GM21360 (cell line): Measurements from ENCODE around the gene PPP3CA.

ENCODE experiments used
- ATAC-seq: cut with Tn5 transposase; IDR thresholded peaks from one replicate; pipeline ENCODE4 v1.9.1; 2021; ENCODE audit warnings: mild to moderate bottlenecking, moderate library complexity; ENCODE audit not compliant: unreplicated experiment

PPP3CA gene

DNA sequence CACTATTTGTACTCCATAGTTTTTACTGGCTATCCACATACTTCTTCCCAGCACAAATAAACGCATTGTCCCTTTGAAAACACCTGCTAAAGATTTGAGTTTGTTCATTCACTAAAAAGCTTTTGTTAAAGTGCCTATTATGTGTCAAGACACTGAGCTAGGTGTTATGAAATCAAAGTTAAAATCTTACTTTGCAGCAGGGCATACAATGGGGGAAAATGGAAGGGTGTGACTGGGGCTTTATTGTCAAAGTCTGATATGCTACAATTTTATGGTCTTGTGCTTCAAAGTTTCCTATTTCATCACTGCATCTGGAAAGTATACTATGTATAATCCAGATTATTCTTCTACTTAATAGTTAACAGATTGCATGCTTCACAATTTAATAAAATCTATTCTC is 128.4 kb downstream of the PPP3CA start:
- ATAC-seq, result no peak

DNA sequence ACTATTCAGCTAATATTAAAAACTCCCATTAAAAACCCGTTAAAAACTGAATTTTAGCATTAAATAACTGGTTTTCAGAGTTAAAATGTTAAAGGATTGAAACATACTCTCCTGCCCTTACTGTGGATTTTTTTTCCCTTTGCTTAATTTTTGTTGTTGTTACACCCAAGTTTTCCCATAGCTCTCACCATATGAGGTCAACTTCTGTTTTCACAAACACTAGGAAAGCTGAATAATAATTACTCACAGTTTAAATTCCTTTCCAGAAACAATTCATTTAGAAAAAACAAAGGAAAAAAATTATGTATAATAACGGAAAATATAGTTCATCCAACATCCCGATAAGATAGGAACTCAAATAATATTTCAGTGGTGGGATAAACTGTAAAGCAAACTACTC is 129.0 kb downstream of the PPP3CA start:
- no peak for ATAC-seq

DNA sequence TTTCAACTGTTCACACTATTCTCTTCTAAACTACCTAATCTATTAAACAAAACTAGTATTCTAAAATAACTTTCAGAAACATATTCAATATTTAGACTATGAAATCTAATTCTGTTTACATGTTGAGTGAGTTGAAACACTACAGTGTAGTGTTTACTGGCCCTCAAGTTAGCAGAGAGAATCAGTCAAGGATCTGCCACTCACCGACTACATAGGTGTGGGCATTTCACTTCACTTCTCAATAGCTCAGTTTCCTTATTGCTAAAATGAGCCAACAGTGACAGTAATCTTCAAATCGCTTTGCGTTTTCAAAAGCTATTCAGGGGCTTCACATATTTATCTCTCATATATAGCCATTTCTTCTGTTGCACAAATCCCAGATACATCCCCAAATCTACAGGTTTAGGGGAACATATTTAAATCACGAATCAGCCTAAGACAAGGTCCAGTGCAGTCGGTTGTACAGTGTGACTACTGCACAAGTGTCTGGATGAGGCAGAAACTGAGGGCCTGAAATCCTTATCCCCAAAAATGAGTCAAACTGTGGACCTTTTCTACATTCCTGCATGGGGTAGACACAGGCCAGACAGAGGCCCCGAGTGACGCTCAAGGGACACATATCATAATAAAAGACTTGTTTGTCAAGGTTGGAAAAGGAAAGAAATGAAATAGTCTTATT is 129.8 kb downstream of the PPP3CA start:
- ATAC-seq, result no peak

DNA sequence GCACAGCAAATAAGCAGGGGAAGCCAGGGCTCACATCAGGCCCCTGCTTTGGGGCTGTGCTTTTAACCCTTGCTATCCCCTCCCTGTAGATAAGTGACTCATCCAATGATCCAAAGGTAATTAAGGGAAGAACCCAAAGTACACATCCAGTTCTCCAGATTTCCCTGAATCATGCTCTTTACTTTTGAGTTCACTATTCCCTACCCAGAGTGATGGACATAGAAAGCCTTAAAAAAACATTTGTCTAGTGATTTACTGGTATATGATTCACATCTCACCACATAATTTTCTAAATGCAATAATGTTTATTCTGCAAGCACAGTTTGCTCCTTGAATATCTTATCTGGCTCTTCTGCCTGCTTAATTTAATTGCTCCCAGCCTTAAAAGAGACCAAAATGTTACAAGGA is 136.2 kb downstream of the PPP3CA start:
- ATAC-seq, result no peak

DNA sequence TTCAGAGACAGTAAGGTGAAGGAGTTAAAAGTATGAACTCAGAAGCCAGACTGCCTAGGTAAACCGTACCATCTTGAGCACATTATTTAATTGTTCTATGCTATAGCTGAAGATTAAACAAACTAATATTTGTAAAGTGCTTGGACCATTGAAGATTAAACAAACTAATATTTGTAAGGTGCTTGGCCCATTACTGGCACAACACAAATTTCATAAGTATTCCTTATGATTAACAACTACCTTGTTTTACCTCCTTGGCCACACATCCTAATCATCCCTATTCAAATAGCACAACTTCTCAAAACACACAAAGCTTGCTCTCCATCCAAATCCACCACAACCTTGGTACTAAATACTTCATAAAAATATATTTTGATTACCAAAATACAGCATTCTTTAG is 137.0 kb downstream of the PPP3CA start:
- ATAC-seq, result no peak

DNA sequence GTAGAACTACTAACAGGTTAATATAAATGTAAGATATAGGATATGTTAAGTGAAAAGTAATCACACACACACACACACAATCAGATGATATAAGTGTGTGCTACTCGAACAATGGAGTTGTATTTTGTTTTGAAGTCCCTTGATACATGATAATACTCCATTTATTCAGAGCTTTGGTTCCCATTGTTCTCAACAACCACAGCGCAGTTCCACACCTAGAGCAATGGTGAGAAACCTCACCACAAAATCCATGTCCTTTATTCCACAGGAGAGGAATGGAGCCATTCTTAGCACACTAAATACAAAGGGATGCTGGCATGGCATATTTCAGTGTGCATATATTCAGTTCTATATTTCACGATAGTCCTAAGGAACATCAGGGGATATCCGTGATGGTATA is 139.2 kb downstream of the PPP3CA start:
- ATAC-seq, result no peak

DNA sequence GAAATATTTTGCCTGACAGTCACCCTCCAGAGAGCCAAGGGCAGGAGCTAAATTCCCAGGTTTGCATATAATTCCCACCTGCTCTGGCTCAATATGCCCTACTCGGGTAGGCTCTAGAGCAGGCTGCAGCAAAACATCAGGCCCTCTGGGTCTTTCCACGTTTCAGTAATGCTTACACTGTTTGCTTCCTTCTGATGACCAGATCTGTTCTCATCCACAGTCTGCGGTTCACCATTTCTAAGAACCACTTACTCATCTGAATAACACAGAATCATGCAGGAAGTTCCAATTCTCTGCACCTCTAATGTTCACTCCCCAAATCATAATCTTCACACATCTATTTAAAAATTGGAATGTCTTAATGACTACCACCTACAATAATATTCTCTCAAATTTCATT is 141.4 kb downstream of the PPP3CA start:
- no peak for ATAC-seq

DNA sequence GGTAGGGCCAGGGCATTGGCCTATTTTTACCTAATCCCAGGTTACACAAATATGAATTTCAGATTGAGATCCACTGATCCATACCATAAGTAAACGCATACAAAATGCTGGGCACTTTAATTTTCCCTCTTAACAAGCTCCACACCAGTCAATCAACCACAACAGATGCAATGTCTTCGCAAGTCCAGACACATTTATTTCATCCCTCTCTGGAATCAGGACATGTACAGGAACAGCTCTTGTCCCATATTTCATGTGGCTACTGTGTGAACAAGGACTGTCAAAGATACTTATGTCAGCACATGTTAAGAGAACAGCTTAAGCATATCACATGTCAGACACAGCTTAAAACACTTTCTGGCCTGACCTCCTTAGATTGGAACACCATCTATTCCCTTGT is 145.9 kb downstream of the PPP3CA start:
- ATAC-seq, result no peak

DNA sequence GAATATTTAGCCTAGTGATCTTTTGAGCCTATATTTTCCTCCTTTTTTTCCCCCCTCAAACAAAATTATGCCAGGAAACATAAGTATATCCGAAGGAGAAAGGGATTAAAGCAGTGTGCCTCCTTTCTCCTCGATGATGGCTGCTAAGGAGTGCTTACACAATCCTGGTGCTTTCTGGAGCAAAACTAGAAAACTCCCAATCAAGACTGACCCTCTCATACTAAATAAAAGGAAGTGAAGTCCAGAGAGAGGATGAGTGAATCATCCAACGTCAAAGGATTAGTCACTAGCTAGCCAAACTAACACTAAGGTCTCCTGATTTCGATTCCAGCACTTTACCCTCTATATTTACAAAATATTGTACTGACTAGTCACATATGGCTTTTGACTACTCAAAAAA is 146.8 kb downstream of the PPP3CA start:
- ATAC-seq, result no peak

DNA sequence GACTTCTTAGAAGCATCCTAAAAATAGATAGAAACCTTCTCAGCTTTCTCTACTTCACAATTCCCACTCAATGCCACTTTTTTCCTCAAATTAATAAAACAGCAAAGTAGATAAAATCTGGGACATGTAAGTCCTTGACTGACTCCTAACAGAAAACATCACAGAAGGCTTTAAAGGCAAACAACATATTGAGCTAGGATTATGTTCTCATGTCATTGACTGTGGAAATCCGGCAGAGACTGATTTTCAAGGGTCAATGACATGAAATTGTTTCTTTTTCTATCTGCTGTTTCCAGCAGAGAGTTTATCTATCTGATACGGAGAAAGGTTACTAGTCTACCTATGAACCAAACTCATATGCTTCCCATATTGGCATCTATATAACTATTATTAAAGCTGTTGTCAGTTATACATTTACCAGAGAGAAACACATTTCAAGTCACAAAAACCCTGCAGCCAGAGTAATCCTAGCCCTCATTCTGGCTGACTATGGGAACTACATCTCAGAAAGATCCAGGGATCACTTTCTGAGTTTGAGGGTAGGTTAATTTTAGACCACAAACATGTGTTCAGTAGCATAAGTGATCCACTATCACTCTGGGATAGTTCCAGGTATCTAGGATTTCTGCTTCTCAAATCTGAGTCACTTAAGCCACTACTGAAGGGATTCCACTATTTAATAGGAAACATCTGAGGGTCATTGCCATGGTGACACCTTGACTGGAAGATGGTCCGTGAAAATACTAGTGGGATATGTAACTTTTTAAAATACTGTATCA is 147.6 kb downstream of the PPP3CA start:
- no peak for ATAC-seq

DNA sequence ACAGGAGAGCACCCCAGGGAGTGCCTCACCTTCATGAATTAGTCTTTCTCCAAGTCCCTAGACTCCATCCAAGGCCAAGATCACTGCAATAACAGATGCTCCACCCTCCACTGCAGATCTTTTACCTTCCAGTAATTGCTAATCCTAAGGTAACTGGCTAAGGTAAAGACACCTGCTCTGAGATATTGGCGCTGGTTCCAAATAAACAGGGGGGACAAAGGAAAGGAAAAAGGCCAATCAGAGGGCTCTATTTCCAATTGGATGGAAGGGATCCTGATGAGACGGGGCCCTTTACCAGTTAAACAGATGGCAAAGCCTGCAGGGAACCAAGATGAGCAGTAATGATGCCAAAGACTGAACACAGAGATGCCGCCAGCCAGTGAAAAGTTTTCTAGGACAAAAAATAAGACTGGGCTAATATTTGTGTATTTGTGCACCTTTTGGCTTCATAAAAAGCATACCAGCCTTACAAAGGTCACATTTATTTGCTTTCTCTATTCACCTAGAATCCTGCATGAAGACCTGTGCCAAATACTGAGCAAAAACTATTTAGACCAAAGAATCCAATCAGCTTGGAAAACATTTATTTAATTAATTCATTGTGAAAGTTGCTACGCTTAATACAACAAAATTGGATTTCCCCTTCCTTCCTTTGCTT is 148.5 kb downstream of the PPP3CA start:
- no peak for ATAC-seq

DNA sequence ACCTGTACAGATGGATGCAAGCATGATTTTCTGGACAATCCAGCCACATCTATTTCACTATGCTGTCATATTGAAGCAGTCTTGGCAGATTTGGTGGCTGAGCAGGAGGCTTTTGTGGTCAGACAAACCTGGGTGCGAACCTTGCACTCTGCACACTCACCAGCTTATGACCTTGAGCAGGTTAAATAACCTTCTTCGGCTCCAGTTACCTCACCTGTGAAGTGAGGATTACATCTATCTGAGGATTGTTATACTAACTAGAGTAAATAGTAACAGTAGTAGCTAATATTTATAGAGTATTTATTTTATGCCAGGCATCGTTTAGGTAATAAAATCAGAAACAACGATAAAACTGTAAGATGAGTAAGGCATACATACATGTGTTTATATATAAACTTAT is 150.0 kb downstream of the PPP3CA start:
- no peak for ATAC-seq

DNA sequence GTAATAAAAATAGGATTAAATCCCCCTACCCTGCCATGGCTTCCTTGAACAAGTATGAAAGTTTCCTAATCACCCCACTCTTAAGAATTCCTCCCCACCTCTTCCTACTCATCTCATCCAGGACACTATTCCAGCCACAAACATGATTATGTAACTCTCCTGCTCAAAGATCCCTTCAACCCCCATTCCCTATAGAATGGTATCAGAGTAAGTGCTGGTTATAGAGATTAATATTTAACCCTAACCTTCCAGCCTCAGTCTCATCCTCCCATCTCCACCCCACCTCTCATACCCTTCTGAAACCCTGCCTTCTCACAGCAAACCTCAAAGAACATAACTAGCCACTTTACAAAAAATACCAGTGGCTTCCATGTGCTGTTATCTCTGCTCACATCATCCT is 155.1 kb downstream of the PPP3CA start:
- ATAC-seq, result no peak

DNA sequence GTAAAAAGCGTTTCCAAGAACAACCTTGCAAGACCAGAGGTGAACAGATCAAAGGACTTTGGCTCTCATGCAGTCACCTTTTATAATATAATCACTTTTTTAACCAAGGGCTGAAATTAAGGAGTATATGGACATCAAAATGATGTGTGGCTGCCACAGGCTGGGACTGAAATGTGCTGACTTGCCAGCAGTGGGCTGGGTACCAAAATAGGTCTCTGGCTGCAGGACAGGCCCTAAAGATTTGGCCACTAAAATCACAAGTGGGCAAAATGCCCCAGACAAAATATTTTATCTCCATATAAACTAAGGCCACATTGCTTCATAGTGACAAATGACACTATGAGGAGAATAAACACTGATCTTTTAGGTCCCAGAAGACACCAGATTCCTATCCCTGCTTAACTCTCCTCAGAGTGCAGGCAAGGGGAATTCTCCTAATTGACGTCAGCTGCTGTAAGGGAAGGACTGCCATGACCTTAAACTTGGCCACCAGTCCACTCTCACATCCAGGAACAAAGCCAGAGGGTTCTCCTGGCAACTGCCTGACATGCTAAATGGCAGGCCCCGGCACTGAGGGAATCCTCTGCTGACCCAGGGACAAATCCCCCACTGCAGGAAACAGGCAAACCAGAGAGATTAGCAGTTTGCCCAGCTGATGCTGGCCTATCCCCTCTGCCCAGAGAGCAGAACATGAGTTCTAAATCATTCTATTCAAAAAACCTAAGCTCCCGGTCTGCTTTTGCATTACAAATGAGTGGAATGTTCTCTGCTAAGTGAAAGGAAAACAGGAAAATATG is 155.8 kb downstream of the PPP3CA start:
- no peak for ATAC-seq

DNA sequence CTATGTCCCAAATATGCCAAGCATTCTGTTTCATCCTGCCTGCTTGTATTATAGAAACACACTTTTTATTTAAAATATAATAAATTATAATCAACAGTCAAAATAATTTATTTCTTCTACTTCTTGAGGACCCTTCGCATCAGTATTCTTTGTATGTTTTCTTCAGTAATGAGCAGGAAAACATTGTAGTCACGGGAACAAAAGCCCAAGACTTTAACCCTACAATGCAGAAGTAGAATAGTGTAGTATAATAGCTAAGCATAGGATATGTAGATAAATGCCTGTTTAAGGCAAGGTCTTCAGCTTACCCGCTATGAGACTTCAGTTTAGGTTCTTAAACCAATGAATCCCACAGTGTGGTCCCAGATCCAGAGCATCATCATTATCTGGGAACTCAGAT is 156.6 kb downstream of the PPP3CA start:
- ATAC-seq, result no peak

DNA sequence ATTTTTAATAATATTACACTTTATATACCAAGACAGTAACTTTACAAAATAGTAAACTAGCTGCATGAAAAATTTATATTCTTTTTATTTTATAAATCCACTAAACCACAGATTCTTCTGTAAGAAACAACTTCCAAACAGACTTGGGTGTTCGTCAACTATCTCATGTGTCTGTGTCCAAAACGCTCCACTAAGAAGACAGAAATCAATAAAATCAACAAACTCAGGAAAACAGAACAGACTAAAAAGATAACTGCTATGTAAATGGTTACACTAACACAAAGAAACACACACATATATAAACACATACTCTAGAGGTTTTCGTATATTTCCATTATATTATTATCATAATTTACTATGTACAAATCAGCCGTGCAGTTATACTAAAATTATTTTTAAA is 158.4 kb downstream of the PPP3CA start:
- ATAC-seq, result no peak

DNA sequence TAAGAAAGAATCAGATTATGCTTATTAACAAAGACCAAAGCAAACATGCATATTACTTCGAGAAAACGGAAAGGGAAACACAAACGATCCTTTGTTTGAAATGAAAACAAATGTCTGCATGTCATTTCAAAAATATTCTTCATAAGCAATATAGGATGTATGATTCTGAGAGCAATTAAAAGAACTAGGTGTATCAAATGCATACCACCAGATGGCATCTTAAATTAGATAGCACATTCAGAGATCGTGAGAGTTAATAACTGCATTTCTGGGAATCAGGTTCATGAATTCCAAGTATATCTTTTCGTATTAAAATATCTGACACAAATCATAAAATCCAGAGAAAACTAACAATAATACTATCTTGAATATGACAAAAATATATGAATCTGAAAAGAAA is 159.5 kb downstream of the PPP3CA start:
- no peak for ATAC-seq

DNA sequence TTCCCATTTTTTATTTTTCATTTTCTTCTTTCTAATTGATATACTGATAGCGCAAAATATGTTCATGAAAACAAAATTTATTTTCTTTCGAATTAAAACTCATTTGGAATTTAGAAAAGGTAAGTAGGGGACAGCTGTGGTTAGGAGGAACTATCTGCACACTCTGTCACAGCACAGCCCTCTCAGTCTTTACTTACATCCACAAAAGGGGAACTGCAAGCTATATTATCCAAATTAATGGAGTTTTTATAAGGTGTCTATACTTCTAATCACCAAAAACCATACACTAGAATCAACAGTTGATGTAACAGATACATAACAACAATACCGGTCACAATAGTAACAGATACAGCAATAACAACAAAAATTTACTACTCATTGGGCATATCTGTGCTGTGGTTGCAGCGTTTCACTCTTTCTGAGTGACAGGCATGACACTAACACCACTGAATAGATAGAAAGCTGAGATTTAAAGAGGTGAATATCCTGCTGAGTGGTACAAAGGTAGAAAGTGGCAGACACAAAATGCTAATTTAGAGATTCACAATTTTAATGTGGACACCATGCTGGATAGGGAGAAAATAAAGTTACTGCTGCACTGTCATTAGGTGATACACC is 160.7 kb downstream of the PPP3CA start:
- no peak for ATAC-seq

DNA sequence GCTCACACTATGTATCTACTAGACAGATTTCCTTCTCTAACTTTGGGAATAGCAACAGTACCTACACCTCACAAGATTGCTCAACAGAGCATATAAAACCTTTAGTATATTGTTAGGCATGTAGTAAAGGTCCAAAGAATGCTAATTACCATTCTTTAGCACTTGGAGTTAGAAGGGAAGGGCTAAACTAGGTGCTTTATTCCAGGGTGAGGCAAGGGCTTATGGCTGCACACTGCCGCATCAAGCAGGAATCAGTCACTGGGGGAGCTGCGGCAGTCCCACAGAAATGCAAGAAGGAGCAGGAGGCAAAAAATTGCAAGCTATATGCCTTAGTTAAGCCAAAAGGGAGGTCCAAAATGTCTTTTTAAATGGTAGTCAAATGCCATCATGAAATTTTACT is 162.7 kb downstream of the PPP3CA start:
- no peak for ATAC-seq

DNA sequence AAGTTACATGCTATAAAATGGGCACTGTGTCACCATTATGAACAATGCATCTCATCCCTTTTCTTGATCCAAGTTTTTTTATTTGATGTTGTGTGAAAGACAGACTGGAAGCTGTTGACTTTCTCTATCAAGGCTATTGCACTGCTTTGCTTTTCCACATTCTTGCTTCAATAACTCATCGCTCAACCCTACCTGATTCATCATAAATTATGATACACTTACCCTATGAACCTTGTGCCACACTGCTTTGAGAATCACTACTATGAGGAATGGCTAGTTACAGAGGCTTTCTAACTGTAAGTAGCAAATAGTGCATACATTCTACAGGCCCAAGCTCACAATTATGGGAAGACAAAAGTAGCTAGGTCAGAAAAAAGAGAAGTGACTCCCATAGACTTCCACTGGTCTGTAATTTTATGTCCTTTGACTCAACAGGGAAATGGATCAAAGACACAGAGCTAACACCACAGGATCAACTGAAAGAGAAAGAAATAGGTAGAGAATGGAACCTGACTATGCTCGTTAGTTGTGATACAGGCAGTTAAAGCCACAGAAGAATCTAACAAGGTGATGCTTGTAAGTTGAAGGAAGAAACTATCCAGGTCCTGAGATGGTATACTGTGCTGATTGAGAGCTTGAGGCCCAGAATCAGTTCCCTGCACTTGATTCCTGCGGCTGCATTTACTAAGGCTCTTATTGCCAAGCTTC is 163.5 kb downstream of the PPP3CA start:
- no peak for ATAC-seq
